ENCODE measurements around the gene FRYL.
"Not testable (repeated sequence)": the region's sequence is repeated elsewhere in the genome, so short reads cannot be mapped to it uniquely, and the experiment has no call there.

The FRYL gene

DNA sequence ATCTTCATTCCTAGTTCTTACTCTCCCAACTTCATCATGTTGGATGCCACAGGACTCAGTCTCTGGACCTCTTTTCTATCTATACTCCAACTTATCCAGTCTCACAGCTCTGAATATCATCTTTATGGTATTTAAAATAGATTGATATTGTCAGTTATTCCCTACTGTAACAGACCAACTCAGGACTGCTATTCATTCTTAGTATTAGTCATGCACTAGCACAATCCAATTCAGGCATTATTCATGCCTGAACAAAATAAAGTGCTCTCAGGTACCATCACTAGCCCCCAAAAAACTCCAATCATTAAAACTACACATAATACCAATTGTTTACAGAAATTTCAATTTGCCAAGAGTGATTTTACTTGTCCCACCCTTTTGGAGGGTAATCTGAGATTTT lies 37.7 kb downstream of the FRYL start:
- DNase-seq = no peak

DNA sequence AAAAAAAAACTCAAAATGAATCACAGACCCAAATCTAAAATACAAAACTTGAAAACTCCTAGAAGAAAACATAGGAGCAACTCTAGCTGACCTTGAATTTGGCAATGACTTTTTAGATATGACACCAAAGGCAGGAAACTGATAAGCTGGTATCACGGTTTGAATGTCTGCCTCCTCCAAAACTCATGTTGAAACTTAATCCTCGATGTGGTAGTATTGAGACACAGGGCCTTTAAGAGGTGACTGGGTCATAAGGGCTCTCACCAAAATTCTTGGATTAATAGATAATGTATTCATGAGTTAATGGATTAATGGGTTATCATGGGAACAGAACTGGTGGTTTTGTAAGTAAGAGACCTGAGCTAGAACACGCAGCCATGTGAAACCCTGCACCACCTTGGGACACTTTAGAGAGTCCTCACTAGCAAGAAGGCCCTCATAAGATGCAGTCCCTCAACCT lies 40.5 kb downstream of the FRYL start:
- no peak for DNase-seq

DNA sequence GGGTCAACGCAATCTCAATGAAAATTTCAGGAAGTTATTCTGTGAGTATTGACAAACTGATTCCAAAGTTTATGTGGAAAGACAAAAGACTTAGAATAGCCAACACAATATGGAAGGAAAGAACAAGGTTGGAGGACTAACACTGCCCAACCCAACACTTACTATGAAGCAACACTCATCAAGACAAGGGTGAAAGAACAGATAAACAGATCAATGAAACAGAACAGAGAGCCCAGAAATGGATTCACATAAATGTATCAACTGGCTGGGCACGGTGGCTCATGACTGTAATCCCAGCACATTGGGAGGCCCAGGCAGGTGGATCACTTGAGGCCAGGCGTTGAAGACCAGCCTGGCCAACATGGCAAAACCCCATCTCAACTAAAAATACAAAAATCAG lies 41.2 kb downstream of the FRYL start:
- DNase-seq = no peak

GRCh38 chr4:48728906-48729496 lies 51.1 kb downstream of the FRYL start:
- peak in 1 of 3 donors; percentile 16 for DNase-seq

DNA sequence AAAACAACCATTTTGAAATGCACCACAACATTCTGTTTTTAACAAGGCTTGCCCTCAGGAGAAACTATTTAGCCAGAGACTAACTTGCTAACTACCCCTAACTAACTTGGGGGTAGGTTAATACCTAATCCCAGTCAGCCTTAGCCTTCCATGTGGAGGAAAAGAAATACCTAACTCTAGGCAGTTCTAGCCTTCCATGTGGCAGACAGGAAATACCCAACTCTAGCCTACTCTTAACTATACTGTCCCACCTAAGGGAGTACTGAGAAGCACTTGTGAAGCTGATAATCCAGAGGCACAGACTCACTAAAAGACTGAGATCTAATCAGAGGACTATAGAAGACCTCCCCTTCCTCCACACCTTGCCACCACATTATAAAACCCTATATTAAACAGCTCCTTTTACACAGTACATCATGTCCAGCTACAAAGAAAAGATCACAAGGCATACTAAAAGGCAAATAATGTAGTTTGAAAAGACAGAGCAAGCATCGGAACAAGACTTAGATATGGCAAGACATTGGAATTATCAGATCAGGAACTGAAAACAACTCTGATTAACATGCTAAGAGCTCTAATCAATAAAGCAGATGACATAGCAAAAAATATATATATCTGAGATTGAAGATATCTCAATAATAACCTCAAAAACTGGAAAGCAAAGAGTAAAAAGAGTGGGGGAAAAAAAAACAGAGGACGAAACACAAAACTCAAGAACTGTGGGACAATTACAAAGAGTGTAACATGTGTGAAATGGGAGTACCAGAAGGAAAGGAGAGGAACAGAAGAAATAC lies 52.2 kb downstream of the FRYL start:
- peak in 1 of 3 donors; percentile 13 for DNase-seq

DNA sequence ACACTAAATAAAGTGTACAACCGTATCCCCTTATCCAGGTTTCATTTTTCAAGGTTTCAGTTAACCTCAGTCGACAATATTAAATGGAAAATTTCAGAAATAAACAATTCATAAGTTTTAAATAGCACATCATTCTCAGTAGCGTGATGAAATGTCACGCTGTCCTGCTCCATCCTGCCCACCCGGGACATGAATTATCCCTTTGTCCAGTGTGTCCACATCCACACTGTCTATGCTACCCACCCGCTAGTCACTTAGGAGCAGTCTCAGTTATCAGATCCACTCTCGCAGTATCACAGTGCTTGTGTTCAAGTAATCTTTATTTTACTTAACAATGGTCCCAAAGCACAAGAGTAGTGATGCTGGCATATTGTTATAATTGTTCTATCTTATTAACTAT lies 54.7 kb downstream of the FRYL start:
- no peak for DNase-seq

GRCh38 chr4:48722509-48723446 lies 57.3 kb downstream of the FRYL start:
- peak in 1 of 3 donors; percentile 25 for DNase-seq

- DNase-seq = no peak
Measured at GRCh38 chr4:48720459-48720858, 59.6 kb downstream of the FRYL start.

DNA sequence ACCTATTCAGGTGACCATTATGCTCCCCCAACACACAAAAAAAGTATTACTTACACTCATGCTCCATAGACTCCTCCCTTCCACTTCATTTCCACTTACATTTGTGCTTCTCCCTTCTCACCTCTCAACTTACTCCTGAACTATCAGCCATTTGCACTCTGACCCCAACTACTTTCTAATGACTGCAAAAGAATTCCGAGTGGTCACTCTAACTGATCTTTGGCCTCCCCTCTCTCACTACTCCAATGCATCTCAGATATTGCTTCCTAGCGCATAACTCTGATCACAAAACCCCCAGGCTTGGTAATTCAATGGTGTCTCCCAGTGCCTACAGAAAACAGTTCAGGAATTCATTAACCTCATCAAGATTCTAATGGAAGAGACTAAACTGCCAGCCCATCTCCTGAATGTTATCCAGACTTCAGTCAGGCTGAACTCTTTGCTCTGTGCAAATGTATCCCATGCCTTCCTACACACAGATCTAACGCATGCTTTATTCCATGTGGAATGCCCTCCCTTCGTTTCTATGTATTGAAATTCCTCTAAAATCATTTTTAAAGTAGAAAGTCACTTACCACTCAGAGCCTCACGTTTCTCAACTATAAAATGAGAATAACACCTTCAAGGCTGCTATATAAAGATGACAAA lies 61.1 kb downstream of the FRYL start:
- peak in 1 of 3 donors; percentile 6 for DNase-seq

DNA sequence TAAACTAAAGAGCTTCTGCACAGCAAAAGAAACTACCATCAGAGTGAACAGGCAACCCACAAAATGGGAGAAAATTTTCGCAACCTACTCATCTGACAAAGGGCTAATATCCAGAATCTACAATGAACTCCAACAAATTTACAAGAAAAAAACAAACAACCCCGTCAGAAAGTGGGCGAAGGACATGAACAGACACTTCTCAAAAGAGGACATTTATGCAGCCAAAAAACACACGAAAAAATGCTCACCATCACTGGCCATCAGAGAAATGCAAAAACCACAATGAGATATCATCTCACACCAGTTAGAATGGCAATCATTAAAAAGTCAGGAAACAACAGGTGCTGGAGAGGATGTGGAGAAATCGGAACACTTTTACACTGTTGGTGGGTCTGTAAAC lies 63.8 kb downstream of the FRYL start:
- not testable (repeated sequence) for DNase-seq

DNA sequence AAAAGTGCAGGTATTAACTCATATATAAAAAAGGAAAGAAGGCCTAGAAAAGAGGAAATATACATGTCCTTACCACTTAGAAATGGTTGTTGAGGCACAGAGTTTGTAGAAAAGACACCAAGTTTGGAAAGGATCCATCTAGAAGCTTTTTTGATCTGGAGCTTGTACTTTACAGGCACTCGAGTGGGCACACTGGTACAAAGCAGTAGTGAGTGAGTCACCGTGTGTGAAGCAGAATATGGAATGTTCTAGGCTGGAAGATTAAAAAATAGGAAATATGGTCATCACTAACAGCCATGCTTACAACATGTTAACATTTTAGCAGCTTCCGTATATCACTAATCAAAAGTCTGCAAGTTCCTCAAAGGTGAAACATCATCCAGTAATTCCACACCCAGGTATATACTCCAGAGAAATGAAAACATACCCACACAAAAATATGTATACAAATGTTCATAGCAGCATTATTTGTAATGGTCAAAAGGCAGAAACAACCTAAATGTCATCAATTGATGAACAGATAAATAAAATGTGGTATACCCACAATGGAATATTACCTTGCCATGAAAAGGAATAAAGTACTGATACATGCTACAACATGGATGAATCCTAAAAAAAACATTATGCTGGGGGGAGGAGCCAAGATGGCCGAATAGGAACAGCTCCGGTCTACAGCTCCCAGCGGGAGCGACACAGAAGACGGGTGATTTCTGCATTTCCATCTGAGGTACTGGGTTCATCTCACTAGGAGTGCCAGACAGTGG lies 69.5 kb downstream of the FRYL start:
- peak in 2 of 3 donors; percentile 21 to 42 for DNase-seq

DNA sequence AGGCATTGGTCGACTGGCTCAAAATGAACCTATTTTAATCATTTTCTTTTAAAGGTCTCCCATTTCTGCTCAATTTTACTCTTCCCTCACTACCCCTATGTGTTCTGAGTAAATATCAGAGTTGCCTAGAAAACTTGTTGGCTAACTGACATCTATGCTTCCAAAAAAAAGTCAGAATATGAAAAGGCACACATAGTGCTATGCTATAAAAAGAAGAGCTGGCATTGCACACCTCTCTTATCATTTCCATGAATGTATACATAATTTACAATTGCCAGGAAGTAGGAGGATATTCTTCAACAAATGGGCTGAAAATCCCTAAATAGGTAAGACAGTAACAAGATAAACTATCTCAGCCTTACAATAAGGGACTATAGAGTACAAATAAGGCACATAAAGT lies 70.2 kb downstream of the FRYL start:
- DNase-seq = no peak

- DNase-seq = no peak
Measured at GRCh38 chr4:48708610-48709009, 71.5 kb downstream of the FRYL start.

DNA sequence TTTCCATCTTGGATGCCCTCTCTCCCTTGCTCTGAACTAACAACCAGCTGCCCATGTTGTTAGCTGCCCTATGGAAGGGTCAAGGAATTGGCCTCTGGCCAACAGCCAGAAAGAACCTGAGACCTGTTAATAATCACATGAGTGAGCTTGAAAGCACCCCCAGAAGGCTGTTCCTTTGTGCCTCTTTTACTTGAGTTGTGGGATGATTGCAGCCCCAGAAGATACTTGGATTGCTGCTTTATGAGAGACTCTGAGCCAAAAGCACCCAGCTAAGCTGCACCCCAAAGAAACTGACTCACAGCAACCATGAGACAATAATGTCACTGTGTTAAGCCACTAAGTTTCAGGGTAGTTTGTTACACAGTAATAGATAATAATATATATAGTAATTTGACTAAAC lies 73.3 kb downstream of the FRYL start:
- DNase-seq = peak in 1 of 3 donors; percentile 17

- no peak for DNase-seq
Measured at GRCh38 chr4:48705609-48706008, 74.5 kb downstream of the FRYL start.

- DNase-seq = no peak
Measured at GRCh38 chr4:48704091-48704802, 75.8 kb downstream of the FRYL start.

DNA sequence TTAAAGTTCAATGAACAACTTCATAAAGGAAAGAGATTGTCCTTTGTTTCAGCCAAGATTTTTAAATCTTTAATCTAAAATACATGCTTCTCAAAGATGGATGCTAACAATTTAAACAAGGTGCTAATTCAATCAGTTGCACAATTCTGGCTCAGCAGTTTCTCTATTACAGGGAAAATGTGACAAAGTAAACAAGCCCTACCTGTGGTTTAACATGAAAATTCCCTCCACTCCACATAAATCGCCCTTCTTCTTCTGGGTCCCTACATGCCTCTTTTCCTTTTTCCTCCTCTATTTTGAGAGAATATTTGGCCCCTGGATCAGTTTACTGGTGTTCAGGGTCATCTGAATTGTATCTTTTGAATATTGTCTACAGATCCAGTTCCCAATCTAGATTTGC lies 80.6 kb downstream of the FRYL start:
- DNase-seq = no peak

- DNase-seq = peak in 1 of 3 donors; percentile 8
Measured at GRCh38 chr4:48698029-48698971, 81.8 kb downstream of the FRYL start.

GRCh38 chr4:48697516-48697915 lies 82.6 kb downstream of the FRYL start:
- not testable (repeated sequence) for DNase-seq

DNA sequence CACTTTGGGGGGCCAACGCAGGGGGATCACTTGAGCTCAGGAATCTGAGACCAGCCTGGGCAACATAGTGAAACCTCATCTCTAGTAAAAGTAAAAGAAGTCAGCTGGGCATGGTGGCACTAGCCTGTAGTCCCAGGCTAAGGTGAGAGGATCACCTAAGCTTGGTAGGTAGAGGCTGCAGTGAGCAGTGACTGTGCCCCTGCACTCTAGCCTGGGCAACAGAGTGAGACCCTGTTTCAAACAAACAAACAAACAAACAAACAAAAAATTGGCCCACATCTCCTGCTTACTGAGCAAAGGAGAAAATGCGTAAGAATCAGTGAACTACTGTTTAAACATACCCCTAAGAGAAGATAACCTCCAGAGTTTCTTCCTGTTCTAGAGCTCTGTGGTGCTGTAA lies 85.3 kb downstream of the FRYL start:
- no peak for DNase-seq
